HG02943 (cell line): Measurements from ENCODE around the gene CNNM3.
A peak's percentile ranks its signal among the peaks of the same experiment; 100 is the strongest.

Source experiments
- ATAC-seq: cut with Tn5 transposase; IDR thresholded peaks from one replicate; pipeline ENCODE4 v1.9.1; 2021; ENCODE audit warnings: mild to moderate bottlenecking, low read depth, moderate library complexity; ENCODE audit not compliant: unreplicated experiment

CNNM3 gene

DNA sequence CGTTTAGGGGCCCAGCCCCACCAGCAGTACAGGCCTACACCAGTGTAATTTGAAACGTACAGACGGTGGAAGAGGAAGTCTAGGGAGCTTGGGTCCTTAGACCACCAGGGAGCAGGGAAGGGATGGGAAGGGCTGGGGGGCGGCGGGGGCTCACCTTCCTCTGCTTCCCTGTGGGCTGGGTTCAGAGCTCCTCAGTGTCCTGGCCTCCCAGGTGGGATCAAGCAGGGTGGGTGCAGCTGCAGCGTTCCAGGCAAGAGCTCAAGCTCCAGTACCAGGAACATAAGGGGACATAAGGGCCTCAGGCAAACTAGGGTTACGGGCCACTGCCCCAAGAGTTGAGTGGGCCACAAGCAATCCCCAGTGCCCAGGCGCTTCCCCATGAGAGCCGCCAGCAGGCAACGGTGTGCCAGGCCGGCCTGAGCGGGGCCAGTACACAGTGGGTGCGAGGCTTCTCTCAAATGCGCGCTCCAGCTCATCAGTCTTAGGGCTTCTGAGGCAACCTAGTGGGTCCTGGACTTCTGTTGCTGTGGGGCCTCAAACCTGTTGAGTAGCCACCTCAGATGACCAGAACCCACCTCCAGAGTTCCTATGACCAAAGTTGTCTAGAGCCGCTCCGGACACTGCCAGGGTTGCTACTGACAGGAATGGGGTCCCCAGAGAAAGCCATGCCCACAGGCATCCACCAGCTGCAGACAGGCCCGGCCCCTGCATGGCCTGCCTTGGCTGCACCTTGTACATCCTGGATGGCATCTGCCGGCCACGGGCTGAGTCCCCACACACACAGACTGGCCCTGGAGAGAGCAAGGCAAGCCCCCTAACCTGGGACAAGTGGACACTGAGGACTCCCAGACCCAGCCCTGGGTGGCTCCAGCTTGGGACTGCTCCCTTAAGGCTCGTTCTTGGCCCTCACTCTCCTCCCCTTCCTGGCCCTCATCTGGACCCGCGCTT, 22.6 kb downstream of the CNNM3 start:
- peak; percentile 11 for ATAC-seq

GRCh38 chr2:96839293-96839874, 23.3 kb downstream of the CNNM3 start:
- ATAC-seq: peak; percentile 47

DNA sequence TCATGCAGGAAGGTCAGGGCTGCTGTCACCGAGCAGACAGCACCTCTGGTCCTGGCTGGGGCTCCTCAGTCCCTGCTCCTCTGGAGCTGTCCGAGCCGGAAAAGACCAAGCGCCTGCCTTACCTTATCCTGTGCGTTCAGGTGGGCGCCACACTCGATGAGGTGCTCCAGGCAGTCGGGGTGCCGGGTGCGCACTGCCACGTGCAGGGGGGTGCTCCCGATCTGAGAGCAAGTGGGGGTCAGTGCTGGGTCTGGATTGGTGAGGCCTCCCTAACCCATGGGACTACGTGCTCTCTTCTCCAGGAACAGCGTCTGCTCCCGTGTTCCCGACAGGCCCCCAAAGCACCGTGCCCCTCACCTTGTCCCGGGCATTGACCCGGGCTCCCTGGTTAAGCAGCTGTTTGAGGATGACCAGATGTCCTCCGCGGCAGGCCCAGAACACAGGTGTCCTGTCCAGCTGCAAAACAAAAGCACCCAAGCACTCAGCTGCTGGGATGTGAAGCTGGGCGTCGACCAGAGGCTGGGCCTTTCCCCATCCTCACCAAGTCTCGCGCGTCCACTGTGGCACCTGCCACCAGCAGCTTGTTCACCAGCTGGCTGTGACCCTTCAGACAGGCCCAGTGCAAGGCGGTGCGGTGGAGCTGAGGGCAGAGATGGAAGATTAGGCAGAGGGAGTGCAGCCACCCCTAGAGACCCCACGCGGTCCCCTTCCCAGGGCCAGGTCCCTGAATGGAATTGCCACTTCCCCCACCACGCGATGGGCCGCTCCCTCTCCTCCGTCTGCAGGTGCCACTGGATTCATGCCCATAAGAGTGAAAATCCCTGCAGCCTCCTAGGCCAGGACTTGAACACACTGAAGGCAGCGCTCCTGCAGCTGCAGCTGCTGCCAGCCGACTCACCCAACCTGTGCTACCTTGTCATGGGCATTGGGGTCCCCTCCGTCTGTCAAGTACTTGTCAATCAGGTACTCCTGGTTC, 24.1 kb downstream of the CNNM3 start:
- peak; percentile 7 for ATAC-seq

DNA sequence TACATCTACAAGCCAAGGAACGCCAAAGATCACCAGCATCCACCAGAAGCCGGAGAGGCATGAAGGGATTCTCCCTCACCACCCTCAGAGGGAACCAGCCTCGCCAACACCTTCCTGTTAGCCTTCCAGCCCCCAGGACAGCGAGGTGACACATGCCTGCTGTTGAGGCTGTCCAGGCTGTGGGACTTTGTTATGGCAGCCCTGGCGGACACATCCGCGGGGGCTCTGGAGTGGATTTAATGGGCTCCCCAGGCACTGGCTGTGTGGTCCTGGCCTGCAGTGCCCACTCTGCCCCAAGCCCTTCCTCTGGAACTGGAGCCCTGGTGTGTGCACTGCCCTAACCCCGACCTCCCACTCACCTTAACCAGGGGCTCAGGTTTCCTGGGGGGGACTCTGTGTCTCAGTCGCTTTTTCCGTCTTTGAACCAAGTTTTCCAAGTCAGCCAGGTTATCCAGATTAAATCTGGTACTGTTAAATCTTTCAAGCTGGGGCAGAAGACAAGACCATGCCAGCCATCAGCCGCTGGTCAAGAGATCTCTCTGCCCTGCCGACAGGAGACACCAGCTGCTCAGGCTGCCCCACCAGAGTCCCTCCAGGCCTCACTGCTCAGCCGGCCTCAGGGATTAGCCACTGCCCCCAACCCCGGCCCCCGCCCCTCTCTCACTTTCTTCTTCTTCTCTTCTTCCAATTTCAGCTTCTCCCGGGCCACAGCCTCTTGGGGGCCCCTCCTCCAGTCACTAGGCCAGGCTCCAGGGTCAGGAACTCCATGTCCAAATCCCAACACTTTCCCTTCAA, 25.8 kb downstream of the CNNM3 start:
- ATAC-seq: no peak

DNA sequence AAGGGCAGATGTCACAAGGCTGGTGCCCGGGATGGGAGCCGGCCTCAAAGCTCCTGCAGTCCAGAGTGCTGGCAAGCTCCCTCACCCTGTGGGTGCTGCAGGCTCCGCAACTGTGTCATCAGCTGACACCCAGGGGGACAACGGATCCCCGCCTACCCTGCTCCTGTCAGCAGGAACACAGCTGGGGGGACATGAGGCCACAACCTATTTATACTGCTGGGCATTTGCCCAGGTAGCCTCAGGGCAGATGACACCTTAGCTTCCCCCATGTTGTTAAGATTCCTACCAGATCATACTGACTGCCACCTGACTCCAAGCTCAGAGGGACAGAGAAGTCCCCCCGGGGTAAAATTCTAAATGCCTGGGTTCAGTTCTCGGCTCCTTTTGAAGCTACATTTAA, 26.5 kb downstream of the CNNM3 start:
- no peak for ATAC-seq

DNA sequence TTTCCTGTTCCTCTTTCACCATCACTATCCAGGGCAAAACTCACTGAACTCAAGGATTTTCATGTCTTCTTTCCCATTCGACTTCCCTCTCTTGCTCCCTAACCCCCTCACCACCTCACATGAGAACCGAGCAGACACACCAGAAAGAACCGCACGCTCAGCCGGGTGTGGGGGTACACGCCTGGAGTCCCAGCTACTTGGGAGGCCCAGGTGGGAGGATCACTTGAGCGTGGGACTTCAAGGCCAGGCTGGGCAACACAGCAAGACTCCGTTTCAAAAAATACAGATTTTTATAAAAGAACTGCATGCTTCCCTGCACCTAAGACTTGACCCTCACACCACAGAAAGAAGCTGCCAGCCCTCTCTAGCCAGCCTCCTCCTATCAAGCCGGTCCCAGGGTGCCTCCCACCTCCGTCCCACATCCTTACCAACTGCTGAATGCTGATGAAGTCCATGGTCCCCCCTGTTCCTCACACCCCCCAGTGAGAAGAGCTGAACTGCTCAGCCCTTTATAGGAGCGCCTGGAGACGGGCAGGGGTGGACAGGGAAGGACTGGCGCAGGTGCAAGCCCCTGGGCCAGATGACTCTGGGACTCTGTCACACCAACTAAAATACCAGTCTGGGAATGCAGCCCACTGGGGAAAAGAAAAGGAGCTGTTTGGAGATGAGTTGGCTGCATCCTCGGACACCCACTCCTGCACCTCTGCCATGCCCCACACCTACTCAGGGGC, 27.6 kb downstream of the CNNM3 start, which contains the start of gene ANKRD23:
TSS of gene ANKRD23 (minus strand) at position 484 of the 731 bp plus-strand sequence. CDS start at position 455, 29 bp downstream.
- ATAC-seq: no peak

GRCh38 chr2:96844405-96844808, 28.3 kb downstream of the CNNM3 start:
- no peak for ATAC-seq

- ATAC-seq: no peak
Measured at GRCh38 chr2:96846825-96847224, 30.8 kb downstream of the CNNM3 start.

GRCh38 chr2:96847586-96847985, 31.5 kb downstream of the CNNM3 start:
- ATAC-seq: no peak

DNA sequence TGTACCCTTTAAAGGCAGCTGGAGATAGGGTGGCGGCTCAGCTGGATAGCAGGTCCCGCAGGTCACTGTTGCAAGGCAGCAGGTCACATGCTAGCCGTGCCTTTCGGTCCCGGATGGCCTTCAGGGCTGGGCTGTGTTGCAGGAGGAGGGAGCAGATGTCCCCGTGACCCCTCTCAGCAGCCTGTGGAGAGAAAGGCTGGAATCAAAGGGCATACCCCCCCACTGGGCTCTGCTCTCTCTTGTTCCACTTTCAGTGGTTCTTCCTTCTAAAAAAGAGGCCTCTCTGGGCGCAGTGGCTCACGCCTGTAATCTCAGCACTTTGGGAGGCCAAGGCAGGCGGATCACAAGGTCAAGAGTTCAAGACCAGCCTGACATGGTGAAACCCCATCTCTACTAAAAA, 32.2 kb downstream of the CNNM3 start:
- ATAC-seq: no peak

DNA sequence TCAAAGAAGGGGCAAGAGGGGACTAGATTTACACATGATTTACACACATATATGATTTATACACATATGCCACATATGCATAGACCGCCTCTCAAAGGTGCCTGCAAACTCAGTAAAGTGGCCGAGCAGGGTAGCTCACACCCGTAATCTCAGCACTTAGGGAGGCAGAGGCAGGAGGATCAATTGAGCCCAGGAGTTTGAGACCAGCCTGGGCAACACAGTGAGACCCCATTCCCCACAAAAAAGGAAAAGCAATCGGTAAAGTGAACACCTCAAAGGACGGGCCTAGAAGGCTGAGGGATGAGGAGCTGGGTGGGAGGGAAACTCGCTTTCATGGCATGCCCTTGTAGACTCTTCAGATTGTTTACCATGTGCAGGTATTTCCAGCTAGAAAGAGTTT, 36.6 kb downstream of the CNNM3 start:
- ATAC-seq: no peak

DNA sequence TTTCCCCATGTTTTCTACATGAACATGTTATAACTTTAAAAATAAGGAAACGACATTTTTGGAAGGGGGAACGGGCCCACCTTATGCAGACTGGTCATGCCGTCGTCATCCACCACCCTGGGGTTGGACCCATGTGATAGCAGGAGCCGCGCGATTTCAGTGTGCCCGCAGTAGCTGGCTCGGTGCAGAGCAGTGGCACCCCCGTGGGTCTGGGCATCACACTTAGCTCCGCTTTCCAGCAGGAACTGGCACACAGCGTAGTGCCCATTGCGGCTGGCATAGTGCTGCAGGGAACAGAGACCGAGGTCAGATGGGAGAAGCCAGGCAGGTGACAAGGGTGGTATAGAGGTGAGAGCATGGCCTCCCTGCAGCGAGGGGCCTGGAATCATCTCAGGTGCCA, 37.3 kb downstream of the CNNM3 start:
- no peak for ATAC-seq

DNA sequence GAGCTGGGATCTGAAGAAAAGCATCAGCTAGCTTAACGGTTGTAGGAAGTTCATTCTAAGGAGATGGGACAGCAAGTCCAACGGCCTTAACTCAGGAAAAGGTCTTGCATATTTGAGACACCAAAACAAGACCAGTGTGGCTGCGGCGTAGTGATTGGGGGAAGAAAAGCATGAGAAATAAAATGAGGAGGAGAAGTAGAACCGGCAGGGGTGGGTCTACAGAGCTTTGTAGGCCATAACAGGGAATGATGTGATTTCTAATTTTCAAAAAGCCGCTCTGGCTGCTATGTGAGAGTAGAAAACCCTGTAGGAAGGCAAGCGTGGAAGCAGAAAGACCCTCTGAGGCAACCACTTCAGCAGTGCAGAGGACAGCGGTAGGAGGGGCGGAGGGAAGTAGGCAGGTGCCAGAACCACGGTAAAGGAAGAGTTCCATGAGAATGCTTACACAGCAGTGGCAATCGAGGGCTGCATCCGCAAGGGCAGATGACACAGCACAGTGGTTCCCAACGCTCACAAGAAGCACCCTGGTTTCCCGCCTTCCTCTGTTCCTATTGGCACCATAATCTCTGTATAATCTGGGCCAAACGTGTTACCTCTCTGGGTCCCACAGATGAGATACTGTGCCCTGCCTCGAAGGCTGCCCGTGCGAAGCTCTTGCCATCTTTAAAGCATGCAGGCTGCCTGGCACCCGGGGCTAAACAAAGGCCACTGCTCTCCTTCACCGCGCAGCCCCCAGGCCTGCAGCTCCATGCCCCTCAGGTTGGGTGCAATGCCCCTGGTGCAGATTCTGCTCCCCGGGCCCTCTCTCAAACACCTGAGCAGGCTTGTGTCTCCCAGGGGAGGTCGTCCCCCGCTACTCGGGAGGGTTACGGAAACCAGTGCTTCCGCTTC, 41.0 kb downstream of the CNNM3 start:
- peak; percentile 22 for ATAC-seq

- ATAC-seq: peak; percentile 92
Measured at GRCh38 chr2:96857667-96858372, 41.8 kb downstream of the CNNM3 start, which contains the start of gene ANKRD39. ANKRD39 (minus strand) TSS chr2:96858016; CDS start chr2:96857987, 29 bp downstream.

- no peak for ATAC-seq
Measured at GRCh38 chr2:96859099-96859649, 43.1 kb downstream of the CNNM3 start.

DNA sequence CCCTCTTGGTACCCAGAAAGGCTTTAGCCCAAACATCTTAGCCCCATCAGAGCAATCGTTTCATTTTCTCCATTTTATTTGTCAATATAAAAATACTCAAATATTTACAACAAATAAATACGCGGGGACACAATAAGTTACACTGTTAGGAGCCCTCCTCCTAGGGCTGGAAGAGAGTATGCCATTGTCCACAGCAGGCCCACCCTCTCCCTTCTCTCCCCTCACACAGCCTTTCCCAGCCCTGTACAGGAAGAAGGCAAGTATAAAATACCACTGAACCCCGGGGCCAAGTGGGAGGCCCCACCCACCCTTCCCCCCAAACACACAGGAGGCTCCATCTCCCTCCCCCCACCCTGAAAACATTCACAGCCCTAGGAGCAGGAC, 43.6 kb downstream of the CNNM3 start:
- no peak for ATAC-seq
